Endothelial cell of umbilical vein (primary cell): ENCODE results near the gene ZBTB18. TPM values are rescaled to one million over a fixed set of nuclear protein-coding genes. Genes with fewer than 3 reads are reported as not detected.

Source experiments
- BruUV-seq: library from RNA; stranded (reverse); fragments of 400-500 nt; replicated peaks from 2 replicates; lab custom pipeline; 2021; lab: Mats Ljungman, UMichigan
- CTCF ChIA-PET: fragments of 300-600, 350-600 bp; sonication (Branson Sonifier 250); formaldehyde crosslinking; loops from one replicate; lab custom pipeline; 2021; ENCODE audit warnings: antibody characterized with exemption, inconsistent platforms; lab: Charles Lee
- POLR2A ChIA-PET: fragments of 300-600, 350-600 bp; sonication (Branson Sonifier 250); formaldehyde crosslinking; loops from one replicate; lab custom pipeline; 2021; ENCODE audit warnings: antibody characterized with exemption, inconsistent platforms; lab: Charles Lee
- DNase-seq: peaks from one replicate; pipeline ENCODE4 v3.0.0-alpha.2; 2011; ENCODE audit warnings: low read depth, low spot score
- FAIRE-seq: peaks from 2 replicates; lab custom pipeline; 2011; peaks lifted over from hg19 to GRCh38; lab: Jason Lieb, UNC
- H2AFZ ChIP-seq: 2 replicates; pipeline ENCODE4 v1.6.0; 2012; ENCODE audit warnings: low read depth, low read length, control low read depth, inconsistent platforms
- H3K27ac ChIP-seq: 2 replicates; pipeline ENCODE4 v1.5.1; 2011; ENCODE audit warnings: low read depth, mild to moderate bottlenecking, control low read depth, low read length, moderate library complexity; ENCODE audit not compliant: insufficient read depth
- H3K27me3 ChIP-seq, 2 experiments: 2 replicates each; pipeline versions ENCODE4 v1.6.0 to v1.6.1; 2011; ENCODE audit warnings: low read length in 2 of 2, mixed read lengths in 1 of 2; ENCODE audit not compliant: control insufficient read depth in 2 of 2, insufficient read depth in 2 of 2
- H3K36me3 ChIP-seq, 2 experiments: 2 replicates in 1 of 2; 3 replicates in 1 of 2; pipeline ENCODE4 v1.5.1; 2011; ENCODE audit warnings: low read length in 2 of 2, mild to moderate bottlenecking in 1 of 2, moderate library complexity in 1 of 2; ENCODE audit not compliant: control insufficient read depth in 2 of 2, insufficient read depth in 2 of 2; ENCODE audit errors: extremely low read depth in 1 of 2
- H3K4me1 ChIP-seq: 3 replicates; pipeline ENCODE4 v1.5.1; 2011; ENCODE audit warnings: mild to moderate bottlenecking, low read length; ENCODE audit not compliant: control insufficient read depth, insufficient read depth; ENCODE audit errors: extremely low read depth
- H3K4me2 ChIP-seq: 2 replicates; pipeline ENCODE4 v1.6.1; 2011; ENCODE audit warnings: low read length, control low read depth, mixed read lengths; ENCODE audit not compliant: insufficient read depth
- H3K4me3 ChIP-seq, 3 experiments: fragments of 200-600 bp in 1 of 3; sonication (generic), shearing (Covaris generic) in 1 of 3; replicated peaks in 1 of 3; 2 replicates each; pipeline ENCODE4 v1.5.1; 2011 to 2016; ENCODE audit warnings: control low read depth in 3 of 3, low read length in 3 of 3, mild to moderate bottlenecking in 2 of 3, inconsistent platforms in 1 of 3, low read depth in 1 of 3, moderate library complexity in 1 of 3; ENCODE audit not compliant: insufficient read depth in 1 of 3
- H3K79me2 ChIP-seq: 2 replicates; pipeline ENCODE4 v1.6.0; 2012; ENCODE audit warnings: low read length, inconsistent platforms; ENCODE audit not compliant: control insufficient read depth, insufficient read depth
- H3K9ac ChIP-seq: replicated peaks from 2 replicates; pipeline ENCODE3; 2011; ENCODE audit warnings: low read length, control low read depth; ENCODE audit not compliant: insufficient read depth; ENCODE audit errors: extremely low read depth
- H3K9me1 ChIP-seq: replicated peaks from 3 replicates; pipeline ENCODE4 v1.6.0; 2011; ENCODE audit warnings: mild to moderate bottlenecking, low read length; ENCODE audit not compliant: control insufficient read depth, insufficient read depth; ENCODE audit errors: extremely low read depth
- H3K9me3 ChIP-seq: replicated peaks from 2 replicates; pipeline ENCODE4 v1.5.1; 2012; ENCODE audit warnings: low read length, inconsistent platforms; ENCODE audit not compliant: control insufficient read depth, insufficient read depth
- H4K20me1 ChIP-seq: replicated peaks from 2 replicates; pipeline ENCODE3; 2011; ENCODE audit warnings: mild to moderate bottlenecking, low read length; ENCODE audit not compliant: control insufficient read depth, insufficient read depth; ENCODE audit errors: extremely low read depth
- CTCF ChIP-seq, 2 donors: IDR thresholded peaks; 1 replicate in 1 of 2; 2 replicates in 1 of 2; pipeline ENCODE4 v1.5.1; 2011; ENCODE audit warnings: low read length in 2 of 2, mild to moderate bottlenecking in 2 of 2, moderate library complexity in 2 of 2, control low read depth in 1 of 2, inconsistent platforms in 1 of 2, low read depth in 1 of 2; ENCODE audit not compliant: insufficient read depth in 1 of 2; ENCODE audit errors: extremely low read depth in 1 of 2
- EZH2 ChIP-seq: IDR thresholded peaks from 2 replicates; pipeline ENCODE4 v1.6.1; 2012; ENCODE audit warnings: borderline replicate concordance, low read depth, mild to moderate bottlenecking, moderate library complexity, low read length, inconsistent platforms; ENCODE audit not compliant: severe bottlenecking
- FOS ChIP-seq: IDR thresholded peaks from 2 replicates; pipeline ENCODE4 v1.6.1; 2011; ENCODE audit warnings: mild to moderate bottlenecking, low read length, moderate library complexity, borderline replicate concordance; ENCODE audit not compliant: insufficient read depth
- GATA2 ChIP-seq: IDR thresholded peaks from 2 replicates; pipeline ENCODE4 v1.7.0; 2011; ENCODE audit warnings: low read depth, mild to moderate bottlenecking, moderate library complexity, mixed read lengths, low read length; ENCODE audit not compliant: insufficient read length, insufficient read depth
- JUN ChIP-seq: IDR thresholded peaks from 2 replicates; pipeline ENCODE4 v1.6.1; 2011; ENCODE audit warnings: borderline replicate concordance, low read depth; ENCODE audit not compliant: insufficient read length, insufficient read depth
- MAX ChIP-seq: IDR thresholded peaks from 2 replicates; pipeline ENCODE4 v1.6.1; 2011; ENCODE audit not compliant: insufficient read depth, insufficient read length
- MYC ChIP-seq: IDR thresholded peaks from one replicate; pipeline ENCODE4 v1.6.1; 2011; ENCODE audit warnings: mild to moderate bottlenecking, low read depth, low read length
- POLR2A ChIP-seq: IDR thresholded peaks from 2 replicates; pipeline ENCODE4 v1.6.1; 2012; ENCODE audit warnings: low read depth, mild to moderate bottlenecking, control low read depth, low read length
- POLR2AphosphoS5 ChIP-seq: IDR thresholded peaks from 2 replicates; pipeline ENCODE4 v1.6.1; 2012; ENCODE audit warnings: low read depth, mild to moderate bottlenecking, control low read depth, low read length, moderate library complexity; ENCODE audit not compliant: insufficient read depth
- dilution Hi-C: fragments of 300-500 bp; cut with MboI; formaldehyde crosslinking; loops from one replicate; pipeline ENCODE4 v1.15.0; 2019; ENCODE audit warnings: low sequenced_read_pairs; ENCODE audit not compliant: extremely low pct_ligation_motif_present
- intact Hi-C: fragments of 100-400 bp; cut with micrococcal nuclease; formaldehyde crosslinking; loops from one replicate; pipeline ENCODE4 v1.10.0; 2022
- polyA plus RNA-seq, 4 experiments: library from polyadenylated mRNA; depleted of rRNA in 3 of 4; stranded (reverse) in 3 of 4; unstranded in 1 of 4; fragments of >200 nt; gene quantifications; 2 replicates each; pipeline versions ENCODE4 v1.2.1 to v1.2.3, GENCODE V29; 2011 to 2012; ENCODE audit warnings: missing spikeins in 1 of 4
- total RNA-seq: library from RNA; stranded (reverse); gene quantifications from 2 replicates; pipeline ENCODE4 v1.2.3, GENCODE V29; 2021

The ZBTB18 gene
- total and polyA plus RNA-seq, 2 donors (not counting 3 experiments of a cell fraction or from before 2014, with no cell fraction given) = 15.5 to 21.1 TPM

GRCh38 chr1:244092964-244093638, 42.0 kb downstream of the ZBTB18 start:
- dilution Hi-C loops = no loop called here
- H3K4me3 ChIP-seq = no peak overlapping the region
- no peak overlapping the region for H2AFZ ChIP-seq
- H3K9me1 ChIP-seq = no peaks in the 10 kb centered on the region
- FAIRE-seq (no peak), DNase-seq (no peak)
- intact Hi-C loops = no loop called here
- H3K27me3 ChIP-seq = no peaks in the 10 kb centered on the region
- no peaks in the 10 kb centered on the region for H3K4me1 ChIP-seq
- no peaks in the 10 kb centered on the region for H3K79me2 ChIP-seq
- no TSS peak for BruUV-seq
- ChIA-PET POLR2A (no interaction called here), CTCF (no interaction called here)
- no peaks in the 10 kb centered on the region for H3K9me3 ChIP-seq
- no peak for TF ChIP-seq JUN
- TF ChIP-seq MYC = no peak
- TF ChIP-seq POLR2AphosphoS5 = no peak
- no peak for TF ChIP-seq MAX
- no peak for TF ChIP-seq EZH2
- TF ChIP-seq CTCF (IDR thresholded peaks at IDR 0.05; ENCODE audit: extremely low read depth in 1 of 2, insufficient read depth in 1 of 2, low read depth in 1 of 2, low read length in 2 of 2) = no peak
- no peak for TF ChIP-seq FOS
- no peak for TF ChIP-seq GATA2
- no peak for TF ChIP-seq POLR2A
- H3K4me2 ChIP-seq = no peak overlapping the region
- H3K27ac ChIP-seq = no peak overlapping the region
- no peak overlapping the region for H3K9ac ChIP-seq
- H3K36me3 ChIP-seq = no peaks in the 10 kb centered on the region
- H4K20me1 ChIP-seq = no peaks in the 10 kb centered on the region
